Measurements from ENCODE around the gene SIRT1.

The SIRT1 gene

DNA sequence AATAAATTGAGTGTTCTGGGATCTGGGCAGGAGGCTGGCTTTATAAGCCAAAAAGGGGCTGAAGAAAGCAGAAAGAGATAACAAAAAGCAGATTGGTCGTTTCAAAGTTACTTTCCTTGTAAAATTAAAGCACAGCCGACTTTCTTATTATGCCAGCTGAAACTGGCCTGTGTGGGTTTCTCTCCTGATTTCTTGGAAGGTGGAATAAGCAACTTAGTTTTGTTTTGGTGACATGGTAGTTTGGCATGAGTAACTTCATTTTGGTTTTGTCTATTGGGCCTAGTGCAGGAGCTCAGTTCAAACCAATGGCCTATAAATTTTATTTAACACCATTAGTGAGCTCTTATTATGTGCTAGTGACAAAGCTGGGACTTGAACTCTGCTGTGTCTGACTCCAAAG lies 33.3 kb upstream of the SIRT1 start:
- Histone ChIP-seq H2AFZ (ENCODE audit: low read depth, low read length, severe bottlenecking) (no peak overlapping the region), H3K79me2 (ENCODE audit: insufficient read depth, low read length) (no peaks in the 10 kb centered on the region), H3F3A (ENCODE audit: insufficient read depth) (no peaks in the 10 kb centered on the region)

DNA sequence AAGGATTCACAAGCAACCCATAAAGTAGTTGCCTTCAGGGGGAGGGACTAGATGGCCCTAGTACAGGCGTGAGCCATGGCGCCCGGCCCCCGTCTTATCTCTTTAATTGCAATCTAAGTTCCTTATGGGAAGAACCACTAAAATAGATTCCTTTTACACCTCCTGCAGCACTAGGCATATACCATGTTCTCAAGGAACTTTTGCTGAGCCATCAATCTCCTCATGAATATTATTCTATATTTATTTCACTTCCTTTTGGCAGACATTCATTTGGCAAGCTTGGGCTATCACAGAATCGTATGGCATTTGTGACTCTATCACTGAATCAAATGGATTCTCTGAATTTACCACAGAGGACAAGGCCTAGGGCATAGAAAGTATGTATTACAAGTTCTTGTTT lies 31.7 kb upstream of the SIRT1 start:
- H3K27me3 ChIP-seq (ENCODE audit: low read length): no peaks in the 10 kb centered on the region
- no peaks in the 10 kb centered on the region for H3F3A ChIP-seq (ENCODE audit: insufficient read depth)
- H3K27ac ChIP-seq (ENCODE audit: low read depth, low read length): no peak overlapping the region
- H3K36me3 ChIP-seq (ENCODE audit: low read length): no peaks in the 10 kb centered on the region
- no peaks in the 10 kb centered on the region for H3K9me2 ChIP-seq (replicated peaks; ENCODE audit: insufficient read depth, low read length)
- no peaks in the 10 kb centered on the region for H4K20me1 ChIP-seq (ENCODE audit: low read depth, low read length)
- no peak overlapping the region for H3K4me2 ChIP-seq (ENCODE audit: low read depth, low read length, poor library complexity, severe bottlenecking)
- no peak overlapping the region for H2AFZ ChIP-seq (ENCODE audit: low read depth, low read length, severe bottlenecking)
- H3K9ac ChIP-seq (ENCODE audit: low read length): no peak overlapping the region
- no peak overlapping the region for H3K4me3 ChIP-seq (ENCODE audit: insufficient read depth, low read length, poor library complexity, severe bottlenecking)
- H3K9me3 ChIP-seq (ENCODE audit: insufficient read depth, low read length): no peaks in the 10 kb centered on the region
- H3K79me2 ChIP-seq (ENCODE audit: insufficient read depth, low read length): no peaks in the 10 kb centered on the region
- TF ChIP-seq, protein P1, sequence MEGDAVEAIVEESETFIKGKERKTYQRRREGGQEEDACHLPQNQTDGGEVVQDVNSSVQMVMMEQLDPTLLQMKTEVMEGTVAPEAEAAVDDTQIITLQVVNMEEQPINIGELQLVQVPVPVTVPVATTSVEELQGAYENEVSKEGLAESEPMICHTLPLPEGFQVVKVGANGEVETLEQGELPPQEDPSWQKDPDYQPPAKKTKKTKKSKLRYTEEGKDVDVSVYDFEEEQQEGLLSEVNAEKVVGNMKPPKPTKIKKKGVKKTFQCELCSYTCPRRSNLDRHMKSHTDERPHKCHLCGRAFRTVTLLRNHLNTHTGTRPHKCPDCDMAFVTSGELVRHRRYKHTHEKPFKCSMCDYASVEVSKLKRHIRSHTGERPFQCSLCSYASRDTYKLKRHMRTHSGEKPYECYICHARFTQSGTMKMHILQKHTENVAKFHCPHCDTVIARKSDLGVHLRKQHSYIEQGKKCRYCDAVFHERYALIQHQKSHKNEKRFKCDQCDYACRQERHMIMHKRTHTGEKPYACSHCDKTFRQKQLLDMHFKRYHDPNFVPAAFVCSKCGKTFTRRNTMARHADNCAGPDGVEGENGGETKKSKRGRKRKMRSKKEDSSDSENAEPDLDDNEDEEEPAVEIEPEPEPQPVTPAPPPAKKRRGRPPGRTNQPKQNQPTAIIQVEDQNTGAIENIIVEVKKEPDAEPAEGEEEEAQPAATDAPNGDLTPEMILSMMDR (IDR thresholded peaks at IDR 0.05; ENCODE audit: insufficient read depth, low read length, poor library complexity, severe bottlenecking): no peak
- TF ChIP-seq EZH2phosphoT487 (conservative IDR thresholded peaks at IDR 0.05; ENCODE audit: low read length): no peak

More for the DNA sequence above, 33.3 kb upstream of the SIRT1 start:
- no peaks in the 10 kb centered on the region for H3K9me2 ChIP-seq (replicated peaks; ENCODE audit: insufficient read depth, low read length)
- no peak overlapping the region for H3K27ac ChIP-seq (ENCODE audit: low read depth, low read length)
- no peak overlapping the region for H3K4me3 ChIP-seq (ENCODE audit: insufficient read depth, low read length, poor library complexity, severe bottlenecking)
- H3K9ac ChIP-seq (ENCODE audit: low read length): no peak overlapping the region
- H3K36me3 ChIP-seq (ENCODE audit: low read length): no peaks in the 10 kb centered on the region
- H3K9me3 ChIP-seq (ENCODE audit: insufficient read depth, low read length): no peaks in the 10 kb centered on the region
- no peak overlapping the region for H3K4me2 ChIP-seq (ENCODE audit: low read depth, low read length, poor library complexity, severe bottlenecking)
- TF ChIP-seq, protein P1 (IDR thresholded peaks at IDR 0.05; ENCODE audit: insufficient read depth, low read length, poor library complexity, severe bottlenecking): no peak
- TF ChIP-seq EZH2phosphoT487 (conservative IDR thresholded peaks at IDR 0.05; ENCODE audit: low read length): no peak
- H4K20me1 ChIP-seq (ENCODE audit: low read depth, low read length): no peaks in the 10 kb centered on the region
- no peaks in the 10 kb centered on the region for H3K27me3 ChIP-seq (ENCODE audit: low read length)

DNA sequence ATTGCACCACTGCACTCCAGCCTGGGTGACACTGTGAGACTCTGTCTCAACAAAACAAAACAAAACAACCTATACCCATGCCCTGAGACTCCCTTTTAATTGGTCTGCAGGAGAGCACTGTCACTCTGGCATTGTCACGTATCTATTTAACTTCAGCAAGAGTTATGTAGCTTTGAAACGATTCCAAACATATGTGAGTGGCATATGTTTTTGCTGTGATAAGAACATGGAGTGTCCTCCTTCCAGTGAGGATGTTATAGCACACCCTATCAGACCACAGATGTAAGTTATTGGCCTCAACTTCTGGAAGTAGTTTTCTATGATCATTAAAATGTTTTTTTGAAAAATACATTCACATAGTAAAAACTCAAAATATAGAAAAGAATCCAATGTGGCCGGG lies 30.9 kb upstream of the SIRT1 start:
- no peaks in the 10 kb centered on the region for H3K9me2 ChIP-seq (replicated peaks; ENCODE audit: insufficient read depth, low read length)
- no peak overlapping the region for H2AFZ ChIP-seq (ENCODE audit: low read depth, low read length, severe bottlenecking)
- no peaks in the 10 kb centered on the region for H3K9me3 ChIP-seq (ENCODE audit: insufficient read depth, low read length)
- H3K36me3 ChIP-seq (ENCODE audit: low read length): no peaks in the 10 kb centered on the region
- H3K4me3 ChIP-seq (ENCODE audit: insufficient read depth, low read length, poor library complexity, severe bottlenecking): no peak overlapping the region
- TF ChIP-seq, protein P1 (IDR thresholded peaks at IDR 0.05; ENCODE audit: insufficient read depth, low read length, poor library complexity, severe bottlenecking): no peak
- TF ChIP-seq EZH2phosphoT487 (conservative IDR thresholded peaks at IDR 0.05; ENCODE audit: low read length): no peak
- H3K79me2 ChIP-seq (ENCODE audit: insufficient read depth, low read length): no peaks in the 10 kb centered on the region
- H3K27ac ChIP-seq (ENCODE audit: low read depth, low read length): no peak overlapping the region
- H3K4me2 ChIP-seq (ENCODE audit: low read depth, low read length, poor library complexity, severe bottlenecking): no peak overlapping the region
- no peaks in the 10 kb centered on the region for H3F3A ChIP-seq (ENCODE audit: insufficient read depth)
- no peaks in the 10 kb centered on the region for H4K20me1 ChIP-seq (ENCODE audit: low read depth, low read length)
- no peak overlapping the region for H3K9ac ChIP-seq (ENCODE audit: low read length)
- H3K27me3 ChIP-seq (ENCODE audit: low read length): no peaks in the 10 kb centered on the region

Measured in SU-DHL-6 (cell line).